Neural progenitor cell (in vitro differentiated cells): ENCODE measurements around the gene CTIF.

Experiments used
- CTCF ChIP-seq: fragments of 200-600 bp; sonication (generic); IDR thresholded peaks from 2 replicates; pipeline ENCODE4 v1.5.1; 2017; ENCODE audit warnings: antibody characterized with exemption, mild to moderate bottlenecking
- EZH2 ChIP-seq: fragments of 200-600 bp; sonication (generic); IDR thresholded peaks from 2 replicates; pipeline ENCODE4 v1.6.1; 2017; ENCODE audit warnings: antibody characterized with exemption, mild to moderate bottlenecking, moderate library complexity

- no peak for TF ChIP-seq EZH2
- TF ChIP-seq CTCF, result no peak
These were observed 55.8 kb downstream of the CTIF start for GRCh38 chr18:48594471-48595094.
